NCI-H82 treated with DMSO at 0.1 percent for 48 hours (cell line): Measurements from ENCODE around the gene AFAP1L2.

ENCODE experiments used
- DNase-seq: peaks from one replicate; lab custom pipeline; 2025; ENCODE audit not compliant: unreplicated experiment; lab: John Stamatoyannopoulos, UW

Gene AFAP1L2

GRCh38 chr10:114295393-114295792 is 108.9 kb downstream of the AFAP1L2 start:
- no peak for DNase-seq

- DNase-seq = no peak
Observed at GRCh38 chr10:114294549-114294948, 109.8 kb downstream of the AFAP1L2 start.

- DNase-seq = no peak
Observed at GRCh38 chr10:114293075-114293474, 111.2 kb downstream of the AFAP1L2 start.

GRCh38 chr10:114291516-114291915 is 112.8 kb downstream of the AFAP1L2 start:
- DNase-seq = no peak

- no peak for DNase-seq
Observed at GRCh38 chr10:114291076-114291475, 113.2 kb downstream of the AFAP1L2 start.

- no peak for DNase-seq
Observed at GRCh38 chr10:114290038-114290437, 114.3 kb downstream of the AFAP1L2 start.

GRCh38 chr10:114289096-114289436 is 115.2 kb downstream of the AFAP1L2 start:
- no peak for DNase-seq

- no peak for DNase-seq
Observed at GRCh38 chr10:114288424-114289095, 115.7 kb downstream of the AFAP1L2 start.

- no peak for DNase-seq
Observed at GRCh38 chr10:114286921-114287320, 117.4 kb downstream of the AFAP1L2 start.

- DNase-seq = no peak
Observed at GRCh38 chr10:114285961-114286441, 118.3 kb downstream of the AFAP1L2 start.

GRCh38 chr10:114284346-114285071 is 119.8 kb downstream of the AFAP1L2 start:
- no peak for DNase-seq

- DNase-seq = no peak
Observed at GRCh38 chr10:114283535-114284234, 120.6 kb downstream of the AFAP1L2 start.

GRCh38 chr10:114283091-114283490 is 121.2 kb downstream of the AFAP1L2 start:
- DNase-seq = no peak

- DNase-seq = no peak
Observed at GRCh38 chr10:114282526-114282925, 121.8 kb downstream of the AFAP1L2 start.

GRCh38 chr10:114281461-114281860 is 122.8 kb downstream of the AFAP1L2 start:
- no peak for DNase-seq

- no peak for DNase-seq
Observed at GRCh38 chr10:114281006-114281405, 123.3 kb downstream of the AFAP1L2 start.

- no peak for DNase-seq
Observed at GRCh38 chr10:114279901-114280644, 124.2 kb downstream of the AFAP1L2 start.

- DNase-seq = no peak
Observed at GRCh38 chr10:114279289-114279688, 125.0 kb downstream of the AFAP1L2 start.

- no peak for DNase-seq
Observed at GRCh38 chr10:114278884-114279191, 125.5 kb downstream of the AFAP1L2 start.

- no peak for DNase-seq
Observed at GRCh38 chr10:114278140-114278883, 126.0 kb downstream of the AFAP1L2 start.

GRCh38 chr10:114276671-114277070 is 127.6 kb downstream of the AFAP1L2 start:
- DNase-seq = no peak
